Esophagus (tissue), 2 donors: Measurements from ENCODE around the gene PLEKHF1. TPM values are rescaled to one million over a fixed set of nuclear protein-coding genes. Genes with fewer than 3 reads are reported as not detected.

ENCODE experiments used
- H3K27ac ChIP-seq, 2 donors: one replicate each; pipeline ENCODE4 v1.5.1; 2013; ENCODE audit warnings: low read depth in 2 of 2, mild to moderate bottlenecking in 2 of 2, inconsistent platforms in 1 of 2, low read length in 1 of 2, moderate library complexity in 1 of 2
- H3K27me3 ChIP-seq, 2 donors: one replicate each; pipeline ENCODE4 v1.6.1; 2013; ENCODE audit warnings: low read length in 2 of 2, control low read depth in 1 of 2, mild to moderate bottlenecking in 1 of 2; ENCODE audit not compliant: insufficient read depth in 2 of 2, control insufficient read depth in 1 of 2
- H3K36me3 ChIP-seq, 2 donors: one replicate each; pipeline ENCODE4 v1.6.1; 2013; ENCODE audit warnings: low read length in 1 of 2; ENCODE audit not compliant: control insufficient read depth in 2 of 2, insufficient read depth in 2 of 2
- H3K4me1 ChIP-seq, 2 donors: one replicate each; pipeline ENCODE4 v1.6.1; 2013; ENCODE audit warnings: low read length in 1 of 2; ENCODE audit not compliant: control insufficient read depth in 2 of 2, insufficient read depth in 2 of 2
- H3K4me3 ChIP-seq, 2 donors: one replicate each; pipeline ENCODE4 v1.5.1; 2013; ENCODE audit warnings: low read length in 2 of 2, mild to moderate bottlenecking in 2 of 2, low read depth in 1 of 2, moderate library complexity in 1 of 2
- H3K9me3 ChIP-seq, 2 donors: one replicate each; pipeline ENCODE4 v1.6.1; 2013; ENCODE audit warnings: mild to moderate bottlenecking in 2 of 2, low read depth in 1 of 2, low read length in 1 of 2, moderate library complexity in 1 of 2; ENCODE audit not compliant: control insufficient read depth in 2 of 2, insufficient read depth in 1 of 2
- WGBS, 2 donors: extraction: QIAGEN DNeasy Blood & Tissue Kit; methylation state at CpG; one replicate each; pipeline ENCODE4 v1.1.7; 2013; 5-methylcytosine and 5-hydroxymethylcytosine counted together
- polyA plus RNA-seq, 2 donors: library from polyadenylated mRNA; stranded (reverse); fragments of 200-250 nt; gene quantifications; one replicate each; pipeline ENCODE4 v1.2.3, GENCODE V29; 2013
- donor health status: healthy with polysubstance abuse.
- donor health status: Bipolar disorder and iron deficiency.

Gene PLEKHF1
- polyA plus RNA-seq, 2 donors: 15.1 to 33.6 TPM

DNA sequence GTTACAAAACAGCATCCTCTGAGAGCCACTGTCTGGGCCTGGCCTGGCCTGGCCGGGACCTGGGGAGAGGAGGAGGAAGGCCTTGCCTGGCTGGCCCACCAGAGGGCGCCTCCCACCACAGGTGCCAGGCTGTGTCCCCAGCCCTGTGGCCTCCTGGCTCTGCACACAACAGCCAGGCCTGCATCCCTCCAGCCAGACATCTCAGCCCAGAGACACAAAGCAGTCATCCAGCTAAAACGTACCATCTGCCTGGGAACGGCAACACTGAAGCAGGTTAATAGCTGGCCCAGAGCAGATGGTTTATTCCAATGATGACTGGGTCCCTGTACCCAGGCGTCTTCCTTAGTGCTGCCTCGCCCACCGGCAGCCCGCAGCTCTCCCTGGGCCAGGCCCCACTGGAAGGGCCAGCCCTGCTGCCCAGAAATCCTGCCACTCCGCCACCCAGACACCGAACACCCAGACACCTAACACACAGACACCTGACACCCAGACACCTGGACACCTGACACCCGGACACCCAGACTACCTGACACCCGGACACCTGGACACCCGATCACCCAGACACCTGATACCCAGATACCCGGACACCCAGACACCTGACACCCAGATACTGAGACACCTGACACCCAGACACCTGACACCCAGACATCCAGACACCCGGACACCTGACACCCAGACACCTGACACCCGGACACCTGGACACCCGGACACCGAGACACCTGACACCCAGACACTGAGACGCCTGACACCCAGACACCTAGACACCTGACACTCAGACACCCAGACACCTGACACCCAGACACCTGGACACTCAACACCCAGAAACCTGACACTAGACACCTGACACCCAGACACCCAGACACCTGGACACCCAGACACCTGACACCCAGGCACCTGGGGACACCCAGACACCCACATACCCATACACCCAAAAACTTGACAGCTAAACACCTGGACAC lies 29.7 kb downstream of the PLEKHF1 start:
- Histone ChIP-seq H3K4me3 (no peak overlapping the region), H3K36me3 (no peaks in the 10 kb centered on the region), H3K27me3 (no peaks in the 10 kb centered on the region), H3K27ac (no peak overlapping the region), H3K9me3 (peaks cover 0 to 3% of the 10 kb centered on the region in 2 donors), H3K4me1 (no peaks in the 10 kb centered on the region)
- WGBS, 2 donors: 66 to 71% methylated on average over 19 of the region's 19 CpGs

DNA sequence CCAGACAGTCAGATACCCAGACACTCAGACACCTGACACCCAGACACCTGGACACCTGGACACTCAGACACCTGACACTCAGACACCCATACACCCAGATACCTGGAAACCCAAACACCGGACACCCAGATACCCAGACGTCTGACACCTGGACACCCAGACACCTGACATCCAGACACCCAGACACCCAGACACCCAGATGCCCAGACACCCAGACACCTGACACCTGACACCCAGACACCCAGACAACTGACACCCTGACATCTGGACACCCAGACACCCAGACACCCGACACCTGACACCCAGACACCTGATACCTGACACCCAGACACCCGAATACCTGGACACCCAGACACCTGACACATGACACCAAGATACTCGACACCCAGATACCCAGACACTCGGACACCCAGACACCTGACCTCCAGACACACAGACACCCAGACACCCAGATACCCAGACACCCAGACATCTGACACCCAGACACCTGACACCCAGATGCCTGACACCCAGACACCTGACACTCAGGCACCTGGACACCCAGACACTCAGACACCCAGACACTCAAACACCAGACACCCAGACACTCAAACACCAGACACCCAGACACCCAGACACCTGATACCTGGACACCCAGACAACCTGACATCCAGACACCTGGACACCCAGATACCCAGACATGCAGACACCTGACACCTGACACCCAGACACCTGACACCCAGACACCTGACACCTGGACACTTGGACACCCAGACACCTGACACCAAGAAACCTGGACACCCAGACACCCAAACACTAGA lies 30.7 kb downstream of the PLEKHF1 start:
- Histone ChIP-seq H3K27ac (no peak overlapping the region), H3K9me3 (no peaks in the 10 kb centered on the region), H3K4me3 (no peak overlapping the region), H3K27me3 (no peaks in the 10 kb centered on the region), H3K4me1 (no peaks in the 10 kb centered on the region), H3K36me3 (no peaks in the 10 kb centered on the region)
- 79 to 83% methylated on average over 6 of the region's 6 CpGs for WGBS, 2 donors

DNA sequence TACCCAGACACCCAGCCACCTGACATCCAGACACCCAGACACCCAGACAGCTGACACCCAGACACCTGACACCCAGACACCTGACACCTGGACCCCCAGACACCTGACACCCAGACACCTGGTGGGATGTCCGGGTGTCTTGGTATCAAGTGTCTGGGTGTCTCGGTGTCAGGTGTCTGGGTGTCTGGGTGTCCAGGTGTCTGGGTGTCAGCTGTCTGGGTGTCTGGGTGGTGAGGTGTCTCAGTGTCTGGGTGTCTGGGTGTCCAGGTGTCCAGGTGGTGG lies 31.2 kb downstream of the PLEKHF1 start:
- 65 to 90% methylated on average over 2 of the region's 2 CpGs for WGBS, 2 donors
- no peak overlapping the region for H3K27ac ChIP-seq
- no peaks in the 10 kb centered on the region for H3K9me3 ChIP-seq
- no peaks in the 10 kb centered on the region for H3K4me1 ChIP-seq
- no peaks in the 10 kb centered on the region for H3K36me3 ChIP-seq
- H3K27me3 ChIP-seq: no peaks in the 10 kb centered on the region
- H3K4me3 ChIP-seq: no peak overlapping the region

GRCh38 chr19:29697523-29698261 lies 32.4 kb downstream of the PLEKHF1 start:
- Histone ChIP-seq H3K4me1 (no peaks in the 10 kb centered on the region), H3K36me3 (peaks cover 0 to 7% of the 10 kb centered on the region in 2 donors), H3K27ac (no peak overlapping the region), H3K4me3 (no peak overlapping the region), H3K27me3 (no peaks in the 10 kb centered on the region), H3K9me3 (peaks cover 0 to 3% of the 10 kb centered on the region in 2 donors)
- WGBS, 2 donors: 76 to 88% methylated on average over 7 to 10 of the region's 10 CpGs

- H3K9me3 ChIP-seq: peaks cover 0 to 3% of the 10 kb centered on the region in 2 donors
- H3K4me1 ChIP-seq: no peaks in the 10 kb centered on the region
- H3K36me3 ChIP-seq: peaks cover 0 to 13% of the 10 kb centered on the region in 2 donors
- no peaks in the 10 kb centered on the region for H3K27me3 ChIP-seq
- WGBS, 2 donors: 77 to 79% methylated on average over 5 of the region's 5 CpGs
- no peak overlapping the region for H3K27ac ChIP-seq
- no peak overlapping the region for H3K4me3 ChIP-seq
Measured at GRCh38 chr19:29699861-29700260, 34.6 kb downstream of the PLEKHF1 start.

DNA sequence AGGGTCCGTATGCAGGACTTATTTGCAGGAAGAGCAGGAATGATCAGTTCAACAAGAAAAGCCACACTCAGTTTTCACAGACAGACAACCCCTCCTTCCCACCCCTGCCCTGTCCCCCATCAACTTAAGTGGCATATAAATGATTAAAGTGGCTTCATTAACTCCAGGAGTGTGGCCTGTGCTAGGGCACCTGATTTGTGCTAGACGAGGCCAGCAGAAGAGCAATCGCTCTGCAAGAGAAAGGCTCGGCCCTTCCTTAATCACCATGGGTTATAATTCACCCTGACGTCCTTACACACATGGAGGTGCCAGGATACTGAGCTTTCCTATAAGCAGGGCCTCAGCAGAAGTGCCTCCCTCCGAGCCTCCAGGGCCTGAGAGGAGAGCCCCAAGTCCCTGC lies 35.2 kb downstream of the PLEKHF1 start:
- WGBS, 2 donors: 72 to 74% methylated on average over 6 of the region's 6 CpGs
- H3K27ac ChIP-seq: no peak overlapping the region
- H3K27me3 ChIP-seq: no peaks in the 10 kb centered on the region
- no peaks in the 10 kb centered on the region for H3K4me1 ChIP-seq
- H3K4me3 ChIP-seq: no peak overlapping the region
- peaks cover 0 to 3% of the 10 kb centered on the region in 2 donors for H3K9me3 ChIP-seq
- H3K36me3 ChIP-seq: peaks cover 0 to 15% of the 10 kb centered on the region in 2 donors

GRCh38 chr19:29702161-29702962 lies 37.1 kb downstream of the PLEKHF1 start:
- H3K36me3 ChIP-seq: peaks cover under 1 to 20% of the 10 kb centered on the region in 2 donors
- H3K4me3 ChIP-seq: no peak overlapping the region
- H3K27ac ChIP-seq: no peak overlapping the region
- H3K4me1 ChIP-seq: no peaks in the 10 kb centered on the region
- 90 to 91% methylated on average over 30 of the region's 30 CpGs for WGBS, 2 donors
- H3K27me3 ChIP-seq: no peaks in the 10 kb centered on the region
- H3K9me3 ChIP-seq: peaks cover 0 to 3% of the 10 kb centered on the region in 2 donors

- no peaks in the 10 kb centered on the region for H3K27me3 ChIP-seq
- H3K27ac ChIP-seq: no peak overlapping the region
- peaks cover 2 to 20% of the 10 kb centered on the region in 2 donors for H3K36me3 ChIP-seq
- H3K9me3 ChIP-seq: peaks cover 0 to 3% of the 10 kb centered on the region in 2 donors
- no peaks in the 10 kb centered on the region for H3K4me1 ChIP-seq
- WGBS, 2 donors: 90 to 94% methylated on average over 9 of the region's 9 CpGs
- no peak overlapping the region for H3K4me3 ChIP-seq
Measured at GRCh38 chr19:29702963-29703320, 37.7 kb downstream of the PLEKHF1 start.
